GM18870 (cell line): ENCODE measurements around the gene CCDC197.

Source experiments
- ATAC-seq: cut with Tn5 transposase; IDR thresholded peaks from one replicate; pipeline ENCODE4 v1.9.1; 2021; ENCODE audit warnings: moderate library complexity; ENCODE audit not compliant: unreplicated experiment

The CCDC197 gene

GRCh38 chr14:94040796-94041195 is 43.7 kb downstream of the CCDC197 start:
- ATAC-seq = no peak

DNA sequence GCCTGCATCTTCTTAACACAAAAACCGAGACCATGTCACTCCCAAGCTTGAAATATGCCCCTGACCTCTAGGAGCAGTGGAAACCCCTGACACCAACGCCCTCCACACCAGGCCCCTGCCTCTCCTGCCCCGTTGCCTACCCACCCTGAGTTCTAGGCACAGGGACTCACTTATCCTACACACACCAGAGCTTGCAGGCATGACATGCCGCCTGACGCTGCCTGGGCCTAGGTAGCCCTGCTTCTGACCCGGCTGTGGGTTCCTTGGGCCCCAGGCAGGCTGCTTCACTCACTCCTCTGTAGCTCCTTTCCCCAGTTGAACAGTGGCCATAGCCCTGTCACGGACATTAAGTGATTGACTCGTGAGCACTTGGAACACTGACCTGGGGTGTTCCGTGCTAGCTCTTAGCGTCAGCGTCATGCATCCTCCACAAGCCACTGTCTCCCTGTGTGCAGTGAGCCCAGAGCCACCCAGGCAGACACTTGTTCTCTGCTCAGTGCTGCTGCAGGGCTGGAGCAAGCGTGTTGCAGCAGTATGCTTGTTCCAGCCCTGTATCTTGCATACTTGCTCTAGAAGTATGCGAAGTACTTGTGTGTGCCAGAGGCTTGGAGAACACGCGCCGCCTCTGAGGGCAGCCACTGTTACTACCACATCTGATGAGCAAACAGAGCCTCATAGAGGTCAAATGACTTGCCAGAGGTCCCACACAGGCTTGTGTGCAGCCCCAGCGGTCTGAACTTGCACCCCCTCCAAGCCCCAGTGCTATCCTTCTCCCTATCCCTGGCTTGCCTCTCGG is 44.6 kb downstream of the CCDC197 start:
- ATAC-seq = no peak

DNA sequence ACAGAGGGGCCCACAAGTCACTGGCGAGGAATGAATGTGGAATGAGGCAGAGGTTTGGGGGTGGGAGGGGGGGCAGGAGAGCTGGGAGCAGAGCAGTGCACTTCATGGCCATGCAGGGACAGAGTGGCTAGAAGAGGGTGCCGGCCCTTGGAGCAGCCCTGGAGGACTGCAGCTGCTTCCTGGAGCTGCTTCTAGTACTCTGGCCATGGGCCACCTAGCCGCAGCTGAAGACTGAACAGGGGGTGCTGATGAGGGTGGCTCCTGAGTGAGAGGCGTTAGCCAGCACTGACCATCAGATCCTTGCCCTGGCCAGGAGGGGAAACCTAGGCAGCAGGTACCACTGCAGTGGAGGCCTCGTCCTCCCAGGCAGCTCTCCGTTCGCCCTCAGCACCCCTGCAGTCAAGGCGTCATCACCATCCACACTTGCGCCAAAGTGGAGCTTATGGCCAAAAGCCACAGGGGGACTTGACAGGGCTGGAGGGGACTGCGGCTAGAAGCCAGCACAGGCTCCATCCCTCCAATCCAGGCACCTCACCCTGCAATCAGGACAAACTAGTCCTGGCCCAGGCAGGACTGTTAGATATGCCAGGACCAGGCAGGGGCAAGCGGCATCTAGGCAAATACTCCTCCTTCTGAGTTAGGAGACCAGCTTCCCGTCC is 45.5 kb downstream of the CCDC197 start:
- ATAC-seq = no peak

DNA sequence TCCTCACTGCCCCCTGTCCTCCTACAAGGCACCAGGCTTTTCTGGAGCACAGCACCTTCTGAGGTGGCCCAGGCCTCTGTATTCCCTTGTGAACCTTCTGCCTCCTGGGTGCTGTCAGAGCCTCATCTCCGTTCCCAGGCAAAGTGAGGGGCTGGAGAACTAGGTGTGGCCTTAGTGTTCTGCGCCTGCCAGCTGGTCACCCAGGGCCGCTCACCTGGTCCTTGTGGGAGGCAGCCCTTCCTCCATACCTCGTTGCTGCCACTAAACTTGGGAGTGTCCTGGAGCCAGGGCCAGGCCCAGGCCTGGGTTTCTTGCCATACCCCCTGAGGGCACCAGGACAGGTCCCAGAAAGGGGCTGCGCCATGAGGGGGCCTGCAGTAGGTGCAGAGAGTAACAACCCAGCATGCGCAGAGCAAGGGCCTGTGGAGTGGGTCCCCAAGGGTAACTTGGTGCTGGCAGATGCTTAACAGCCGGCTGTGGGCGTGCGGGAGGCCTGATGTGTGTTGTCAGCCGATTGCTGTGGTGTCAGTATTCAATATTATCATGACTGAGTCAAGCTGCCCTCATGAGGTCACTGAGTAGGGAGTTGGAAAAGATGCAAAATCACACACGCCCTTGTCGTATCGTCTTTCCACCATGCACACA is 46.1 kb downstream of the CCDC197 start:
- ATAC-seq = no peak

DNA sequence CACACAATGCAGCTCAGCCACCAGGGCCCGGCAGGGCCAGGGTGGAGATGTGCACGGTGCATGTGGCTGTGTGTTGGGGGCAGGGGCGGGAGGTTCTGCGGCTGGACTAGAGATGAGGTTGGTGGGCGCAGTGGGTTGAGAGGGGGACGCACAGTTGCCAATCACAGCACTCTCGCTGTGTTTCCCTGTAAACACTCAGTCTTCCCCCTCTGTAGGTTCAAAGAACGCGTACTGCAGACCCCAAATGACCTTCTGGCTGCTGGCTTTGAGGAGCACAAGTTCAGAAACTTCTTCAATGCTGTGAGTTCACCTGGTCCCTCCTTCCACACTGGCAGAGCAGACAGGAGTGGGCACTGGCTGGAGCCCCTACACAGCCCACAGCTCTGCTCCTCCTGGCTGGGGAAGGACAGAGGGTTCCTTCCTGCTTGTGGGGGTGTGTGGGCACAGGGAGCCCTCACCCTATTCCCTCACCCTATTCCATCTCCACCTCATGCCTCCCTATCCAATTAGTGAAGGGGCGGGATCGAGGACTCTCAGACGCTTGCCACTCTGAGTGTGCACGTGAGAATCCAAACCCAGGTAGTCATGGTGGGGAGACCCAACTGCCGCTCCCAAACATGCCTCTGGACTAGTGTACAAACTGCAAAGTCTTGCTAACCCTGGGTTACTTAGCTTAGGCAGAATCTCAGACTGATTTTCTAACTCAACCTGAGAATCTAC is 46.8 kb downstream of the CCDC197 start:
- no peak for ATAC-seq

DNA sequence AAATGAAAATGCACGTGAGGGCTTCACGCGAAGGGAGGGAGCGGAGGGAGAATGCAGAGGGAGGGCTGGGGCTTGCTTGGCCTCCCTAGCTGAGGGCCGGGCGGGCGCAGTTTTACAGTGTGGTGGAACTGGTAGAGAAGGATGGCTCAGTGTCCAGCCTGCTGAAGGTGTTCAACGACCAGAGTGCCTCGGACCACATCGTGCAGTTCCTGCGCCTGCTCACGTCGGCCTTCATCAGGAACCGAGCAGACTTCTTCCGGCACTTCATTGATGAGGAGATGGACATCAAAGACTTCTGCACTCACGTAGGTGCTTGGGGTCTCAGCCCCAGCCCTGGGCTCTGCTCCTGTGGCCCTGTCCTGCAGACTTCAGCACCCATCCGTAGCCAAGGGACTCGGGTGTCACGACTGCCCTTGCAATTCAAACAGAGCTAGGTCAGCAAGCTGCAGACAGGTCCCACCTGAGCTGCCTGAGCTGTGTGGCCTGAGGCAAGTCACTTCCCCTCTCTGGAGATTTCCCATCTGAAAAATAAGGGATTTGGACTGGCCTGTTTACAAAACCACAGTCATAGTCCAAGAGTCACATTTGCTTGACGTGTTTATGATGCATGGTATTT is 47.5 kb downstream of the CCDC197 start:
- no peak for ATAC-seq

DNA sequence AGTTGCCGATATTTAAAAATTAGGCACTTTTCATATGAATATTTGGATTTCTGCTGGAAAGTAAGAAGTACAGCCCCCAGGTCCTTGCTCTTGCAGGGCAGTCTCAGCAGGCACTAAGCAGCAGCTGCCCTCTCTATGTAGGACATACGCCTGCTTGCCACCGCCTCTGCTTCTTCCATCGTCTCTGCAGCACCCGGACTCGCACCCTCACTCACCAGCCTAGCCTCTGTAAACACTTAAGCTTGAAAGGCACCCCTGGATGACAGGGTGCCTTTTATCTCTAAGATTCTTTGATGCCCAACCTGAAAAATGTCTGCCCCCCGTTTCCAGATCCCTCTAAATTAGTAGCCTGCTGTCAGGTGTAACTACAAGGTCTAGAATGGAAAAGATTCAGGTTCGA is 48.0 kb downstream of the CCDC197 start:
- no peak for ATAC-seq

- ATAC-seq = no peak
Observed at GRCh38 chr14:94045563-94046345, 48.7 kb downstream of the CCDC197 start.

GRCh38 chr14:94046696-94047250 is 49.7 kb downstream of the CCDC197 start:
- ATAC-seq = no peak

DNA sequence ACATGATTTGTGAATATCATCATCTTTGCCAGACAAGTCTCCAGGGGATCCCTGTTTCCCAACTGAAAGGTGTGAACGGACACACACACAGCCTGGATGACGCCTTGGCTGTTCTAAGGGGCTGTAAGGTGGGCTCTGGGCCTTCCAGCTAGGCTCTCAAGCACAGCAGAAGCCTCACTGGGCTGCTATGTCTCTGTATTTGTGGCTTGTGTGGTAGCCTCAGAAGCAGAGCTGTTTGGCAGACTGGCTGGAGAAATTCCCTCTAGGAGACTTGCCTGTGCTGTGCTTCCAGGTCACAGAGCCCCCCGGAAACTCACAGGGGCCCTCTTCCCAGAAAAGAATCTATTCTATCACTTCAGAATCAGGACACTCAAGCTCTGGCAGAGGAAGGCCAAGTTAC is 50.5 kb downstream of the CCDC197 start:
- no peak for ATAC-seq

GRCh38 chr14:94048691-94049624 is 51.9 kb downstream of the CCDC197 start:
- no peak for ATAC-seq

DNA sequence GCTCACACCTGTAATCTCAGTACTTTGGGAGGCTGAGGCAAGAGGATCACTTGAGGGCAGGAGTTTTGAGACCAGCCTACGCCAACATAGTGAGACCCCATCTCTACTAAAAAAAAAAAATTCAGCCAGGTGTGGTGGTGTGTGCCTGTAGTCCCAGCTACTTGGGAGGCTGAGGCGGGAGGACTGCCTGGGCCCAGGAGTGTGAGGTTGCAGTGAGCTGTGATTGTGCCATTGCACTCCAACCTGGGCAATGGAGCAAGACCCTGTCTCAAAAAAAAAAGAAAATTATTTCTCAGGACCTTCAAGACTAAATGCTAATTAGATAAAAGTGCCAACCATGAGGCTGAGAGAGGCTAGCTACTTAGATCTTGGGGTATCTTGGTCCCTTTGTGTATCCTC is 52.5 kb downstream of the CCDC197 start:
- ATAC-seq = no peak

DNA sequence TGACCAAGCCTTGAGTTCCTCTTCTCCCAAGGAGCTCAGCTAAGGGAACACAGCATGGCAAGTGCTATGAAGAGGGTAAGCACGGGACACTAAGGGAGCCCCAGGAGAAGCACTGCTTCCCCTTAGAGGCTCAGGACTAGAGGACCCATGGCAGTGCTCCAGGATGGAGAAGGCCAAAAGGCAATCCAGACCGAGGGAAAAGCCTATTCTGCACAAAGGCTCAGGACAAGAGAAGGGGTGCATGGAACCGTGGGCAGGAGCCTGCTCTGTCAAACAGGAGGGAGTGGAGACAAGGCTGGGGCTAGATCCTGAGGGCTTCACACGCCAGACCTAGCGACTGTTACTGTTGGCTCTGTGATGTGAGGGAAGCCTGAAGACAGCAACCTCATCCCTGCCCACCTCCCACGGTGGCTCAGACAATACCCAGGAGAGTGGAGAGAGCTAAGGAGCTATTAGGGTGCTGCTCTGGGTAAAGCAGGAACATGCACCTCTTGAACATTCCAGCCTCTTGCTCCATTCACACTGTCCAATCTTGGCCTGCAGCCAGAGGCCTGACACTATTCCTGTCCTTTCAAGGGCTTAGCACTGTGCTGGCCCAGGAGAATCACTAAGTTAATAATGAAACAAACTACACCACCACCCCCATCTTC is 53.3 kb downstream of the CCDC197 start:
- no peak for ATAC-seq

- ATAC-seq = no peak
Observed at GRCh38 chr14:94051115-94051514, 54.0 kb downstream of the CCDC197 start.

GRCh38 chr14:94051779-94052178 is 54.7 kb downstream of the CCDC197 start:
- ATAC-seq = no peak

DNA sequence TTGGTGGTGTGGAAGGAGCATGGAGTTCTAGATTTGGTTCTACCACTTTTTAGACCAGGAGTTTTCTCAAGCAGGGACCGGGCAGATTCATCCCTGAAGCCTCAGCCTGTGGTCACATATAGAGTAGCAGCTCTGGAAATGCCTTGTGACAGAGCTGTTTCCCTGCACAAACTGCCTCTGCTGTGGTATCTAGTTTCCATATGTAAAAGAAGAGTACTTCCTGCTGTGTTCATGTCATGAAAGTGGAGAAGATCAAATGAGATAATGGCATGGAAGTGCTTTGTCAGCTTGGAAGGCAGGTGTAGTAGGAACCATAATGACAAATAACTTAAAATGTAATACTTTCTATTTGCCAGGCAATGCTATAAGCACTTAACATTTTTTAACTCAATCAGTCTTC is 55.1 kb downstream of the CCDC197 start:
- no peak for ATAC-seq

- ATAC-seq = no peak
Observed at GRCh38 chr14:94052662-94053061, 55.6 kb downstream of the CCDC197 start.

DNA sequence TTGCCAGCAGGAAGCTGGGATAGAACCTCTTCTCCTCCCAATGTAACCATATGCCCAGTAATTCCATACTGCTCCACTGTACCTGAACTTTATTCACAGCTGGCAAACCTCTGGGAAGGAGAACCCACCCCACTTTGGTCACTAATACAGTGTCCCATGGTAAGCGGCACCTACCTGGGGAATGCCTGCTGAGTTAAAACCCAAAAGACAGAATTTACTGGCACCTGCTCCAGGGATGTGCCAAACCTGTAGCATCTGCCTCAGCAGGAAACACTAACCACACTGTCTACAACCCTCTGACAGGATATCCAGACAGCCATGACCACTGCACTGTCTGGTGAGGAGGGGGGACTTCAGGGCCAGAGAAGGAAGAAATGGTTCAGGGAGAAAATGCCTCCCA is 57.3 kb downstream of the CCDC197 start:
- ATAC-seq = no peak
